Measurements from ENCODE around the gene ATP9B.
"Not testable (repeated sequence)": the region's sequence is repeated elsewhere in the genome, so short reads cannot be mapped to it uniquely, and the experiment has no call there.

ATP9B gene

GRCh38 chr18:79169958-79170555 lies 100.9 kb downstream of the ATP9B start:
- Mint-ChIP-seq H3K27ac (peak overlapping the region; percentile 66 to 74), H3K36me3 (ENCODE audit: insufficient read depth) (peaks cover 17% of the 10 kb centered on the region), H3K9me3 (no peaks in the 10 kb centered on the region), H3K27me3 (no peaks in the 10 kb centered on the region), H3K4me1 (ENCODE audit: low read depth in 2 of 2) (peaks cover 8 to 21% of the 10 kb centered on the region in 2 donors), H3K4me3 (no peak overlapping the region)
- DNase-seq: no peak
- ATAC-seq (replicated peaks): no peak

GRCh38 chr18:79172331-79172730 lies 103.1 kb downstream of the ATP9B start:
- peaks cover 14% of the 10 kb centered on the region for H3K36me3 Mint-ChIP-seq (ENCODE audit: insufficient read depth)
- H3K27me3 Mint-ChIP-seq; H3K4me3 Mint-ChIP-seq; H3K27ac Mint-ChIP-seq; ATAC-seq (replicated peaks); DNase-seq; H3K9me3 Mint-ChIP-seq: not testable (repeated sequence)
- H3K4me1 Mint-ChIP-seq (ENCODE audit: low read depth in 2 of 2): peaks cover 8 to 21% of the 10 kb centered on the region in 2 donors

GRCh38 chr18:79173742-79174141 lies 104.5 kb downstream of the ATP9B start:
- H3K4me1 Mint-ChIP-seq (ENCODE audit: low read depth in 2 of 2): peaks cover 11 to 16% of the 10 kb centered on the region in 2 donors
- no peak overlapping the region for H3K4me3 Mint-ChIP-seq
- H3K27ac Mint-ChIP-seq: no peak overlapping the region
- no peaks in the 10 kb centered on the region for H3K27me3 Mint-ChIP-seq
- peaks cover 15% of the 10 kb centered on the region for H3K36me3 Mint-ChIP-seq (ENCODE audit: insufficient read depth)
- DNase-seq: no peak
- ATAC-seq (replicated peaks): no peak
- H3K9me3 Mint-ChIP-seq: no peaks in the 10 kb centered on the region

GRCh38 chr18:79178113-79178531 lies 108.9 kb downstream of the ATP9B start:
- ATAC-seq (replicated peaks): no peak
- Mint-ChIP-seq H3K27me3 (no peaks in the 10 kb centered on the region), H3K4me3 (no peak overlapping the region), H3K4me1 (ENCODE audit: low read depth in 2 of 2) (peaks cover 2 to 6% of the 10 kb centered on the region in 2 donors), H3K9me3 (no peaks in the 10 kb centered on the region), H3K27ac (no peak overlapping the region), H3K36me3 (ENCODE audit: insufficient read depth) (peaks cover 24% of the 10 kb centered on the region)
- DNase-seq: no peak

- peaks cover 6 to 11% of the 10 kb centered on the region in 2 donors for H3K4me1 Mint-ChIP-seq (ENCODE audit: low read depth in 2 of 2)
- DNase-seq: no peak
- H3K27ac Mint-ChIP-seq: no peak overlapping the region
- no peaks in the 10 kb centered on the region for H3K9me3 Mint-ChIP-seq
- ATAC-seq (replicated peaks): no peak
- H3K27me3 Mint-ChIP-seq: no peaks in the 10 kb centered on the region
- H3K4me3 Mint-ChIP-seq: no peak overlapping the region
- H3K36me3 Mint-ChIP-seq (ENCODE audit: insufficient read depth): peaks cover 14% of the 10 kb centered on the region
Measured at GRCh38 chr18:79182047-79182713, 113.0 kb downstream of the ATP9B start.

- peaks cover 3 to 17% of the 10 kb centered on the region in 2 donors for H3K4me1 Mint-ChIP-seq (ENCODE audit: low read depth in 2 of 2)
- peaks cover 11% of the 10 kb centered on the region for H3K36me3 Mint-ChIP-seq (ENCODE audit: insufficient read depth)
- no peaks in the 10 kb centered on the region for H3K9me3 Mint-ChIP-seq
- ATAC-seq (replicated peaks) (no peak), DNase-seq (no peak)
- no peak overlapping the region for H3K27ac Mint-ChIP-seq
- no peak overlapping the region for H3K4me3 Mint-ChIP-seq
- H3K27me3 Mint-ChIP-seq: no peaks in the 10 kb centered on the region
Measured at GRCh38 chr18:79185648-79186047, 116.5 kb downstream of the ATP9B start.

- ATAC-seq (replicated peaks) (no peak), DNase-seq (no peak)
- Mint-ChIP-seq H3K9me3 (no peaks in the 10 kb centered on the region), H3K4me3 (no peak overlapping the region), H3K4me1 (ENCODE audit: low read depth in 2 of 2) (peaks cover 4 to 21% of the 10 kb centered on the region in 2 donors), H3K27ac (no peak overlapping the region), H3K36me3 (ENCODE audit: insufficient read depth) (peaks cover 11% of the 10 kb centered on the region), H3K27me3 (no peaks in the 10 kb centered on the region)
Measured at GRCh38 chr18:79186649-79187048, 117.5 kb downstream of the ATP9B start.

- ATAC-seq (replicated peaks): no peak
- Mint-ChIP-seq H3K36me3 (ENCODE audit: insufficient read depth) (peaks cover 11% of the 10 kb centered on the region), H3K4me1 (ENCODE audit: low read depth in 2 of 2) (peaks cover 8 to 29% of the 10 kb centered on the region in 2 donors), H3K27me3 (no peaks in the 10 kb centered on the region), H3K4me3 (no peak overlapping the region), H3K27ac (no peak overlapping the region), H3K9me3 (no peaks in the 10 kb centered on the region)
- DNase-seq: no peak
Measured at GRCh38 chr18:79187532-79188277, 118.5 kb downstream of the ATP9B start.

GRCh38 chr18:79191418-79191817 lies 122.2 kb downstream of the ATP9B start:
- Mint-ChIP-seq H3K9me3 (no peaks in the 10 kb centered on the region), H3K4me3 (no peak overlapping the region), H3K27me3 (no peaks in the 10 kb centered on the region), H3K36me3 (ENCODE audit: insufficient read depth) (peaks cover 15% of the 10 kb centered on the region), H3K4me1 (ENCODE audit: low read depth in 2 of 2) (peaks cover 8 to 22% of the 10 kb centered on the region in 2 donors), H3K27ac (peak overlapping the region; percentile 9 to 88)
- ATAC-seq (replicated peaks) (no peak), DNase-seq (no peak)

GRCh38 chr18:79191956-79192355 lies 122.8 kb downstream of the ATP9B start:
- H3K36me3 Mint-ChIP-seq (ENCODE audit: insufficient read depth): peaks cover 15% of the 10 kb centered on the region
- DNase-seq (peak in 1 of 3 experiments; percentile 9), ATAC-seq (replicated peaks) (peak; percentile 95)
- no peaks in the 10 kb centered on the region for H3K27me3 Mint-ChIP-seq
- H3K9me3 Mint-ChIP-seq: no peaks in the 10 kb centered on the region
- peak overlapping the region; percentile 9 to 88 for H3K27ac Mint-ChIP-seq
- H3K4me3 Mint-ChIP-seq: peak overlapping the region in 1 of 2 donors; percentile 43
- H3K4me1 Mint-ChIP-seq (ENCODE audit: low read depth in 2 of 2): peaks cover 8 to 20% of the 10 kb centered on the region in 2 donors

- no peaks in the 10 kb centered on the region for H3K27me3 Mint-ChIP-seq
- no peaks in the 10 kb centered on the region for H3K9me3 Mint-ChIP-seq
- H3K4me3 Mint-ChIP-seq: no peak overlapping the region
- peaks cover 12% of the 10 kb centered on the region for H3K36me3 Mint-ChIP-seq (ENCODE audit: insufficient read depth)
- H3K4me1 Mint-ChIP-seq (ENCODE audit: low read depth in 2 of 2): peaks cover 8 to 16% of the 10 kb centered on the region in 2 donors
- DNase-seq: no peak
- ATAC-seq (replicated peaks): no peak
- no peak overlapping the region for H3K27ac Mint-ChIP-seq
Measured at GRCh38 chr18:79193826-79194225, 124.6 kb downstream of the ATP9B start.

GRCh38 chr18:79195716-79196683 lies 126.8 kb downstream of the ATP9B start:
- Mint-ChIP-seq H3K27ac (no peak overlapping the region), H3K36me3 (ENCODE audit: insufficient read depth) (peaks cover 6% of the 10 kb centered on the region), H3K4me1 (ENCODE audit: low read depth in 2 of 2) (peaks cover 12 to 24% of the 10 kb centered on the region in 2 donors), H3K27me3 (no peaks in the 10 kb centered on the region), H3K9me3 (no peaks in the 10 kb centered on the region), H3K4me3 (no peak overlapping the region)
- no peak for DNase-seq
- no peak for ATAC-seq (replicated peaks)

- no peaks in the 10 kb centered on the region for H3K27me3 Mint-ChIP-seq
- ATAC-seq (replicated peaks) (no peak), DNase-seq (no peak)
- H3K4me3 Mint-ChIP-seq: no peak overlapping the region
- H3K4me1 Mint-ChIP-seq (ENCODE audit: low read depth in 2 of 2): peaks cover 8 to 17% of the 10 kb centered on the region in 2 donors
- no peak overlapping the region for H3K27ac Mint-ChIP-seq
- no peaks in the 10 kb centered on the region for H3K9me3 Mint-ChIP-seq
- peaks cover 9% of the 10 kb centered on the region for H3K36me3 Mint-ChIP-seq (ENCODE audit: insufficient read depth)
Measured at GRCh38 chr18:79197531-79197930, 128.3 kb downstream of the ATP9B start.

Measured in effector memory CD8-positive, alpha-beta T cell (primary cell).